ENCODE results near the gene C1orf21.
A peak's percentile ranks its signal among the peaks of the same experiment; 100 is the strongest.

Gene C1orf21

GRCh38 chr1:184486761-184487445, 100.1 kb downstream of the C1orf21 start:
- H3K36me3 Mint-ChIP-seq (ENCODE audit: low read depth) = no peaks in the 10 kb centered on the region
- no peaks in the 10 kb centered on the region for H3K27me3 Mint-ChIP-seq (ENCODE audit: low read depth)
- H3K4me3 Mint-ChIP-seq = no peak overlapping the region
- peaks cover 5% of the 10 kb centered on the region for H3K4me1 Mint-ChIP-seq (ENCODE audit: low read depth)
- no peaks in the 10 kb centered on the region for H3K9me3 Mint-ChIP-seq
- no peak overlapping the region for H3K27ac Mint-ChIP-seq

GRCh38 chr1:184487531-184488193, 100.8 kb downstream of the C1orf21 start:
- Mint-ChIP-seq H3K27ac (no peak overlapping the region), H3K9me3 (no peaks in the 10 kb centered on the region), H3K4me1 (ENCODE audit: low read depth) (peaks cover 11% of the 10 kb centered on the region), H3K27me3 (ENCODE audit: low read depth) (no peaks in the 10 kb centered on the region), H3K36me3 (ENCODE audit: low read depth) (no peaks in the 10 kb centered on the region), H3K4me3 (no peak overlapping the region)

DNA sequence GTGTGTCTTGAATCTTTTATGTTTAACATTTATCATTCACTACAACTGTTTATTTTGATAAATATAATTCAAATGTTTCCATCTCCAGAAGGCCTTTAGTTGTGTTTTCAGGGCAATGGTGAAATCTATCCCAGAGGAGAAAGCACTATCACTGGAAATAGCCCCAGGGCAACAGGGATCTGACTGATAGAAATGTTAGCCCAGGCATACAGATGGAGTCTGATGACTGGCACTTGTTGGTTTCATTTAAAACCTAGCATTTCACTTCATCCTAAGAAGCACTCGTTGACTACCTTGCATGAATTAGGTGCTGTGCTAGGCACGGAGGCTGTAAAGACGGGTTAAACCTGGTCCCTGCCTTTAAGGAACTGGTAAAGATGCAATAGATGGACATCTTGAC, 103.1 kb downstream of the C1orf21 start:
- Mint-ChIP-seq H3K27ac (no peak overlapping the region), H3K4me1 (ENCODE audit: low read depth) (peaks cover 15% of the 10 kb centered on the region), H3K9me3 (no peaks in the 10 kb centered on the region), H3K36me3 (ENCODE audit: low read depth) (no peaks in the 10 kb centered on the region), H3K4me3 (no peak overlapping the region), H3K27me3 (ENCODE audit: low read depth) (no peaks in the 10 kb centered on the region)

- Mint-ChIP-seq H3K36me3 (ENCODE audit: low read depth) (no peaks in the 10 kb centered on the region), H3K27ac (peak overlapping the region; percentile 8), H3K4me1 (ENCODE audit: low read depth) (peaks cover 15% of the 10 kb centered on the region), H3K4me3 (no peak overlapping the region), H3K9me3 (no peaks in the 10 kb centered on the region), H3K27me3 (ENCODE audit: low read depth) (no peaks in the 10 kb centered on the region)
Measured at GRCh38 chr1:184492536-184492935, 105.7 kb downstream of the C1orf21 start.

DNA sequence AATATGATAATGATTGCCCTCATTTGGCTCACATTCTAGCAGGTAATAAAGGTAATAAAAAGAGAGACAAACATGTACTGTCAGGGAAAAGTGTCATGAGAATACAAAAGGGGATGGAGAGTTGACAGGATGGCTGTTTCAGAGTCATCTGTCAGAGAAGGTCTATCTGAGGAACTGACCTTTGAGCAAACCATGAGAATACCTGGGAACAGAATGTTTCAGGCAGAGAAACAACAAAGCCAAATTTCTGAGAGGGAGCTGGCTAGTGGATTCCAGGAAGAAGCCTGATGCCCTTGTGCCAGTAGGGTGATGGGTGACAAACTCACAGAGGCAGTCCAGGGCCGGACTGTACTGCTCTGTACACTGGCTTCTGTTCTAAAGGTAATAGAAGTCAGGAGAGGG, 107.2 kb downstream of the C1orf21 start:
- Mint-ChIP-seq H3K36me3 (ENCODE audit: low read depth) (no peaks in the 10 kb centered on the region), H3K4me3 (no peak overlapping the region), H3K27me3 (ENCODE audit: low read depth) (no peaks in the 10 kb centered on the region), H3K4me1 (ENCODE audit: low read depth) (peaks cover 15% of the 10 kb centered on the region), H3K9me3 (no peaks in the 10 kb centered on the region), H3K27ac (no peak overlapping the region)

- no peaks in the 10 kb centered on the region for H3K36me3 Mint-ChIP-seq (ENCODE audit: low read depth)
- H3K4me1 Mint-ChIP-seq (ENCODE audit: low read depth) = peaks cover 15% of the 10 kb centered on the region
- no peaks in the 10 kb centered on the region for H3K9me3 Mint-ChIP-seq
- no peaks in the 10 kb centered on the region for H3K27me3 Mint-ChIP-seq (ENCODE audit: low read depth)
- H3K27ac Mint-ChIP-seq = no peak overlapping the region
- H3K4me3 Mint-ChIP-seq = no peak overlapping the region
Measured at GRCh38 chr1:184494929-184495328, 108.1 kb downstream of the C1orf21 start.

DNA sequence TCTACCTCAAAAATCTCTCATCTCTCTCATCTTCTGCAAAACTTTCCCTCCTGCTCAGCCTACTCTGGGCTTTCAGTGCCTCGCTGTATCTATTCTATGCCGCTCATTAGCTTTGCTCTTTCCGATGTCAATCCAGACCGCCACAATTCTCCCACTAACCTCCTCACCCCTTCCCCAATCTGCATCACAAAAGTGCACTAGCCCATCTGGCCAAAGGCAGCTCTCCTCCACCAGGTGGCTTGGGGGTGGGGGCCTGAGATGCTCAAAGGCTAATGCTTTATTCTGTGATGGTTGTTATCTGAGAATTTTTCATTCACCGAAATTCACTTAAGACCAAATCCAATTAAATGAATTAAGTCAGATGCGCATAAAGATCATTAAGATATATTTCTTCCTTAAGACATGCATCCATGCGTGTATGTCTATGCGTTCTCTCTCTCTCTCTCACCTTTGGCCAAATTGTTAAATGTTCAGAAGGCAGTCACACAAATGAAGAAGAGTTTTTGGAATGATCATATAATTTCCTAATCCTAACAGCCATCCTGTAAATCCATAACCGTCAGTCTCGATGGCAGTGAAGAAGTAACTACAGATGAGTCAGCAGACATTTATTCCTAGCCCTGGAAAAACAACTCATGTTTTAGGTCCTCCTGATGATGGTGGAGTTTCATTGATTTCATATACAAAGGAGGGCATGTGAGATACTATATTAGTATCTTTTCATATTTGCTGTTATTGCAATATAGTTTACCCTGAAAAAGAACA, 111.3 kb downstream of the C1orf21 start:
- peaks cover 2% of the 10 kb centered on the region for H3K4me1 Mint-ChIP-seq (ENCODE audit: low read depth)
- H3K36me3 Mint-ChIP-seq (ENCODE audit: low read depth) = no peaks in the 10 kb centered on the region
- no peaks in the 10 kb centered on the region for H3K9me3 Mint-ChIP-seq
- H3K4me3 Mint-ChIP-seq = no peak overlapping the region
- H3K27me3 Mint-ChIP-seq (ENCODE audit: low read depth) = peaks cover 4% of the 10 kb centered on the region
- no peak overlapping the region for H3K27ac Mint-ChIP-seq

- peaks cover 7% of the 10 kb centered on the region for H3K27me3 Mint-ChIP-seq (ENCODE audit: low read depth)
- H3K4me1 Mint-ChIP-seq (ENCODE audit: low read depth) = no peaks in the 10 kb centered on the region
- H3K4me3 Mint-ChIP-seq = no peak overlapping the region
- no peak overlapping the region for H3K27ac Mint-ChIP-seq
- H3K9me3 Mint-ChIP-seq = no peaks in the 10 kb centered on the region
- no peaks in the 10 kb centered on the region for H3K36me3 Mint-ChIP-seq (ENCODE audit: low read depth)
Measured at GRCh38 chr1:184499616-184500015, 112.8 kb downstream of the C1orf21 start.

GRCh38 chr1:184502161-184502560, 115.3 kb downstream of the C1orf21 start:
- no peak overlapping the region for H3K4me3 Mint-ChIP-seq
- H3K9me3 Mint-ChIP-seq = no peaks in the 10 kb centered on the region
- peaks cover 7% of the 10 kb centered on the region for H3K27me3 Mint-ChIP-seq (ENCODE audit: low read depth)
- H3K4me1 Mint-ChIP-seq (ENCODE audit: low read depth) = peaks cover under 1% of the 10 kb centered on the region
- no peak overlapping the region for H3K27ac Mint-ChIP-seq
- no peaks in the 10 kb centered on the region for H3K36me3 Mint-ChIP-seq (ENCODE audit: low read depth)

DNA sequence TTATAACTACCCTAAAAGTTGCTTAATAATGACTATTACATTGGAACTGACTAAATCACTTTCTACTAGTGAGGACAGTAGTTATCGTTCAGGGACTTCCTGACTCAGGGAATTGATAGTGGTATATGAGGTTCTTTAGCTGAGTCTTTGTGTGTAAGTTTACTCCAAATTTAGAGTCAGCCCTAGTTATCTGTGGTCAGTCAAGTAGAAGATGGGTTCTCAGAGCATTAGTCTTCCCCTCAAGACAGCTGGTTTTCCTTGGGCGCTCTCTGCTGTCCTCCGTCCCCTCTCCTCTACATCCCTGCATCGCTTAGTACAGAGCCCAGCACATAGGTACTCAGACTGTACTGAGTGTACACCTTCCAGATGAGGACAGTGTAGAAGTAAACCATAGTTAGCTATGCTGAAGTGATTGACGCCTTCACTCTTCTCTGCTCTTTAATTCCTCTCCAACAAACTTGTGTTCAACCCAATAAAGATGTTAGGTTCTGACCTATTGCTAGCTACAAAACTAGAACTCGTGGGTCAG, 116.5 kb downstream of the C1orf21 start:
- Mint-ChIP-seq H3K4me3 (no peak overlapping the region), H3K9me3 (no peaks in the 10 kb centered on the region), H3K36me3 (ENCODE audit: low read depth) (no peaks in the 10 kb centered on the region), H3K4me1 (ENCODE audit: low read depth) (peaks cover 6% of the 10 kb centered on the region), H3K27ac (no peak overlapping the region), H3K27me3 (ENCODE audit: low read depth) (peaks cover 7% of the 10 kb centered on the region)

- peaks cover 6% of the 10 kb centered on the region for H3K4me1 Mint-ChIP-seq (ENCODE audit: low read depth)
- no peak overlapping the region for H3K27ac Mint-ChIP-seq
- no peaks in the 10 kb centered on the region for H3K9me3 Mint-ChIP-seq
Measured at GRCh38 chr1:184504040-184504954, 117.5 kb downstream of the C1orf21 start.

GRCh38 chr1:184504955-184505338, 118.1 kb downstream of the C1orf21 start:
- H3K4me3 Mint-ChIP-seq = no peak overlapping the region
- no peak overlapping the region for H3K27ac Mint-ChIP-seq
- no peaks in the 10 kb centered on the region for H3K36me3 Mint-ChIP-seq (ENCODE audit: low read depth)
- H3K9me3 Mint-ChIP-seq = no peaks in the 10 kb centered on the region
- H3K27me3 Mint-ChIP-seq (ENCODE audit: low read depth) = peaks cover 11% of the 10 kb centered on the region
- peaks cover 6% of the 10 kb centered on the region for H3K4me1 Mint-ChIP-seq (ENCODE audit: low read depth)

More at GRCh38 chr1:184504040-184504954, 117.5 kb downstream of the C1orf21 start:
- Mint-ChIP-seq H3K36me3 (ENCODE audit: low read depth) (no peaks in the 10 kb centered on the region), H3K27me3 (ENCODE audit: low read depth) (peaks cover 11% of the 10 kb centered on the region), H3K4me3 (no peak overlapping the region)

GRCh38 chr1:184506481-184506880, 119.7 kb downstream of the C1orf21 start:
- no peaks in the 10 kb centered on the region for H3K36me3 Mint-ChIP-seq (ENCODE audit: low read depth)
- H3K9me3 Mint-ChIP-seq = no peaks in the 10 kb centered on the region
- H3K27me3 Mint-ChIP-seq (ENCODE audit: low read depth) = peaks cover 15% of the 10 kb centered on the region
- H3K4me1 Mint-ChIP-seq (ENCODE audit: low read depth) = peaks cover 6% of the 10 kb centered on the region
- H3K27ac Mint-ChIP-seq = no peak overlapping the region
- H3K4me3 Mint-ChIP-seq = no peak overlapping the region

DNA sequence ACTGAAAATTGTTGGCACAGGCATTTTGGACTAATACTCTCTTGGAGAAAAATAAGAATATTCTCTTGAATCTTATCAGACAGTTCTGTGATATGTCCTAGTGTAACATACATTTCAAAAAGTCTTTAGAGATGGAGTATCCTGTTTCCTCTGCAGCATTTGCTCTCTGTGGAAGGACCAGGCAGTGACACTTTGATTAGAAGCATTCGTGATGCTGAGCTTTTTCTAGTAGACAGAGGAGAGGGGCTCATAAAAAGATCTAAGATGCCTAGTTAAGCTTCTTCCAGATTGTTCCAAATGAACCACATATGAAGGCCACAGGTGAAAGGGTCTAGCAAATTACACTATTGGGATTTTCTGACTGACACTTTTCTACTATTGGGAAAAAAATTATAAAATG, 120.3 kb downstream of the C1orf21 start:
- peaks cover 6% of the 10 kb centered on the region for H3K4me1 Mint-ChIP-seq (ENCODE audit: low read depth)
- no peaks in the 10 kb centered on the region for H3K9me3 Mint-ChIP-seq
- no peaks in the 10 kb centered on the region for H3K36me3 Mint-ChIP-seq (ENCODE audit: low read depth)
- peaks cover 12% of the 10 kb centered on the region for H3K27me3 Mint-ChIP-seq (ENCODE audit: low read depth)
- no peak overlapping the region for H3K27ac Mint-ChIP-seq
- H3K4me3 Mint-ChIP-seq = no peak overlapping the region

All from T-helper 1 cell treated with Interleukin-12 subunit alpha and Interleukin-12 subunit beta and Interleukin-4 antibody, amounts not matched to agents 30 μg/mL and 1 μg/mL, for 36 hours (primary cell).